NCI-H82 treated with DMSO at 0.1 percent for 48 hours (cell line): Measurements from ENCODE around the gene KCNF1.
"Not testable (repeated sequence)": the region's sequence is repeated elsewhere in the genome, so short reads cannot be mapped to it uniquely, and the experiment has no call there.

Source experiments
- DNase-seq: peaks from one replicate; lab custom pipeline; 2025; ENCODE audit not compliant: unreplicated experiment; lab: John Stamatoyannopoulos, UW

Gene KCNF1

GRCh38 chr2:10935953-10936942 lies 24.5 kb downstream of the KCNF1 start:
- DNase-seq, result no peak

GRCh38 chr2:10939058-10939457 lies 27.3 kb downstream of the KCNF1 start:
- DNase-seq, result no peak

- DNase-seq, result no peak
Measured at GRCh38 chr2:10940596-10940995, 28.9 kb downstream of the KCNF1 start.

- no peak for DNase-seq
Measured at GRCh38 chr2:10941383-10941782, 29.6 kb downstream of the KCNF1 start.

- no peak for DNase-seq
Measured at GRCh38 chr2:10944799-10945198, 33.1 kb downstream of the KCNF1 start.

- DNase-seq, result no peak
Measured at GRCh38 chr2:10946394-10946793, 34.7 kb downstream of the KCNF1 start.

GRCh38 chr2:10947005-10947440 lies 35.3 kb downstream of the KCNF1 start:
- DNase-seq, result no peak

- DNase-seq, result no peak
Measured at GRCh38 chr2:10947446-10948187, 35.9 kb downstream of the KCNF1 start.

GRCh38 chr2:10948188-10948564 lies 36.4 kb downstream of the KCNF1 start:
- no peak for DNase-seq

- DNase-seq, result no peak
Measured at GRCh38 chr2:10948606-10949230, 37.0 kb downstream of the KCNF1 start.

- no peak for DNase-seq
Measured at GRCh38 chr2:10949835-10950234, 38.1 kb downstream of the KCNF1 start.

- no peak for DNase-seq
Measured at GRCh38 chr2:10951558-10952414, 40.1 kb downstream of the KCNF1 start.

GRCh38 chr2:10954416-10954815 lies 42.7 kb downstream of the KCNF1 start:
- no peak for DNase-seq

GRCh38 chr2:10954856-10955818 lies 43.4 kb downstream of the KCNF1 start:
- DNase-seq, result no peak

GRCh38 chr2:10956006-10956790 lies 44.5 kb downstream of the KCNF1 start:
- no peak for DNase-seq

- no peak for DNase-seq
Measured at GRCh38 chr2:10957391-10957790, 45.7 kb downstream of the KCNF1 start.

GRCh38 chr2:10958452-10958851 lies 46.7 kb downstream of the KCNF1 start:
- not testable (repeated sequence) for DNase-seq

GRCh38 chr2:10960606-10961489 lies 49.1 kb downstream of the KCNF1 start:
- DNase-seq, result no peak
